SK-N-SH treated with all-trans-retinoic acid at 6 μM for 48 hours (cell line): ENCODE data around the gene RAET1E.

Experiments used
- ATAC-seq: fragments of 200-7000 bp; cut with Tn5 transposase; 3 replicates; pipeline ENCODE4 v1.9.1; 2020; ENCODE audit warnings: mild to moderate bottlenecking, moderate library complexity
- ARNTL ChIP-seq: fragments of 450-650 bp; formaldehyde crosslinking; IDR thresholded peaks from 2 replicates; pipeline ENCODE4 v1.5.0; 2020; ENCODE audit warnings: low read depth, mild to moderate bottlenecking, moderate library complexity, borderline replicate concordance
- CSDC2 ChIP-seq: fragments of 250-450 bp; sonication (Bioruptor Pico); IDR thresholded peaks from 2 replicates; pipeline ENCODE4 v1.5.0; 2020; ENCODE audit warnings: mild to moderate bottlenecking, moderate library complexity
- ISL1 ChIP-seq: fragments of 250-450 bp; sonication (Bioruptor Pico); IDR thresholded peaks from 2 replicates; pipeline ENCODE4 v2.1.2; 2022; ENCODE audit warnings: mild to moderate bottlenecking, moderate library complexity
- PPARA ChIP-seq: fragments of 250-450 bp; sonication (Bioruptor Pico); IDR thresholded peaks from 2 replicates; pipeline ENCODE4 v1.5.0; 2020; ENCODE audit warnings: mild to moderate bottlenecking, borderline replicate concordance
- SNAI2 ChIP-seq: fragments of 250-450 bp; sonication (Bioruptor Pico); IDR thresholded peaks from 2 replicates; pipeline ENCODE4 v1.5.0; 2020; ENCODE audit warnings: mild to moderate bottlenecking, moderate library complexity
- TCF4 ChIP-seq: fragments of 250-450 bp; sonication (Bioruptor Pico); IDR thresholded peaks from 2 replicates; pipeline ENCODE4 v1.8.0; 2021; ENCODE audit warnings: mild to moderate bottlenecking, moderate library complexity, borderline replicate concordance
- TOX ChIP-seq: fragments of 250-450 bp; sonication (Bioruptor Pico); IDR thresholded peaks from 2 replicates; pipeline ENCODE4 v1.8.0; 2021; ENCODE audit warnings: mild to moderate bottlenecking, moderate library complexity, borderline replicate concordance
- ZFP3 ChIP-seq: fragments of 250-450 bp; sonication (Bioruptor Pico); IDR thresholded peaks from 2 replicates; pipeline ENCODE4 v1.5.0; 2020; ENCODE audit warnings: mild to moderate bottlenecking, moderate library complexity
- ZFP30 ChIP-seq: fragments of 450-650 bp; formaldehyde crosslinking; IDR thresholded peaks from 2 replicates; pipeline ENCODE4 v1.5.0; 2022; ENCODE audit warnings: mild to moderate bottlenecking, moderate library complexity
- ZNF70 ChIP-seq: fragments of 450-650 bp; formaldehyde crosslinking; IDR thresholded peaks from 2 replicates; pipeline ENCODE4 v1.5.0; 2020; ENCODE audit warnings: mild to moderate bottlenecking, moderate library complexity
- TF ChIP-seq, protein P1 (sequence below): fragments of 250-450 bp; sonication (Bioruptor Pico); IDR thresholded peaks from 2 replicates; pipeline ENCODE4 v1.5.1; 2020; ENCODE audit warnings: low read depth, mild to moderate bottlenecking, moderate library complexity
- TF ChIP-seq, protein P2 (sequence below): fragments of 250-450 bp; sonication (Bioruptor Pico); IDR thresholded peaks from 2 replicates; pipeline ENCODE4 v1.8.0; 2020; ENCODE audit warnings: mild to moderate bottlenecking, moderate library complexity, borderline replicate concordance
- TF ChIP-seq, protein P3 (sequence below): fragments of 250-450 bp; sonication (Bioruptor Pico); IDR thresholded peaks from 2 replicates; pipeline ENCODE4 v1.5.1; 2021; ENCODE audit warnings: mild to moderate bottlenecking, moderate library complexity
- TF ChIP-seq, protein P4 (sequence below): fragments of 250-450 bp; sonication (Bioruptor Pico); IDR thresholded peaks from 2 replicates; pipeline ENCODE4 v1.5.0; 2020; ENCODE audit warnings: mild to moderate bottlenecking, moderate library complexity

Gene RAET1E

DNA sequence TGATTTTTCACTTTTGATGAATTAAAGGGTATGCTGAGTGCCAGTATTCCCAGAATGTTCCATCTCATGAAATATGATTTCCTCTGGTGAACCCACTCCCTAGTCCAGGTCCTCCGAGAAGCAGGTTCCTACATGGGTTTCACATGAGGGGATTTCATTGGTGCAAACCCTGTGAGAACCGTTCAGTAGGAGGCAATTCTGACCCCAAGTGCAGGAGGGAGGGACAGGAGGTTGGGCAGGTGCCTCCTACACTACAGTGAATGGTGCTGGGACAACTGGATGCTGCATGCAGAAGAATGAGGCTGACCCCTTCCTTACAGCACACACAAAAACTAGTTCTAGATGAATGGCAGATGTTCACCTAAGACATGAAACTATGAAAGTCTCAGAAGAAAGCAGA lies 38.8 kb upstream of the RAET1E start:
- ATAC-seq: no peak
- TF ChIP-seq, protein P1, sequence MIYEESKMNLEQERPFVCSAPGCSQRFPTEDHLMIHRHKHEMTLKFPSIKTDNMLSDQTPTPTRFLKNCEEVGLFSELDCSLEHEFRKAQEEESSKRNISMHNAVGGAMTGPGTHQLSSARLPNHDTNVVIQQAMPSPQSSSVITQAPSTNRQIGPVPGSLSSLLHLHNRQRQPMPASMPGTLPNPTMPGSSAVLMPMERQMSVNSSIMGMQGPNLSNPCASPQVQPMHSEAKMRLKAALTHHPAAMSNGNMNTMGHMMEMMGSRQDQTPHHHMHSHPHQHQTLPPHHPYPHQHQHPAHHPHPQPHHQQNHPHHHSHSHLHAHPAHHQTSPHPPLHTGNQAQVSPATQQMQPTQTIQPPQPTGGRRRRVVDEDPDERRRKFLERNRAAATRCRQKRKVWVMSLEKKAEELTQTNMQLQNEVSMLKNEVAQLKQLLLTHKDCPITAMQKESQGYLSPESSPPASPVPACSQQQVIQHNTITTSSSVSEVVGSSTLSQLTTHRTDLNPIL (CRISPR knock-in tag): no peak
- TF ChIP-seq SNAI2 (CRISPR knock-in tag) (no peak), PPARA (CRISPR knock-in tag) (no peak), ZFP3 (no peak)

DNA sequence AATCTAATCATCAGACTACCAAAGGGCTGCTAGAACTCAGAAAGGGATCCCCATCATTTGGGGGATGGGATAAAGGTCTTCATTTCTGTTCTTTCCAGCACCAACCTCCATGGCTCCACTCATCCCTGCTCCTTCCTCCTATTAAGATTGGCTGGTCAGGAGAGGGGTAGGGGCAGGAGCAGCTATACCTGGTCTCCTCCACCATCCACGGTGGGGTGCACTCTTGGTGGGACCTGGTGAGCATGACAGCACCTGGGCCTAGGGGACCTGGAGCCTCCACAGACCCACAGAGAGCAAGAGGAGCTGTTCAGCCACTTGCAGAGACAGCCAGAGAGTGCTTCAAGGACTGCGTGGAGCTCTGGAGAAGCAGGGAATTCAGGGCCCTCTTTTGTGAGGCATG lies 37.8 kb upstream of the RAET1E start:
- ATAC-seq: no peak
- no peak for TF ChIP-seq SNAI2 (CRISPR knock-in tag)
- no peak for TF ChIP-seq ZFP3

DNA sequence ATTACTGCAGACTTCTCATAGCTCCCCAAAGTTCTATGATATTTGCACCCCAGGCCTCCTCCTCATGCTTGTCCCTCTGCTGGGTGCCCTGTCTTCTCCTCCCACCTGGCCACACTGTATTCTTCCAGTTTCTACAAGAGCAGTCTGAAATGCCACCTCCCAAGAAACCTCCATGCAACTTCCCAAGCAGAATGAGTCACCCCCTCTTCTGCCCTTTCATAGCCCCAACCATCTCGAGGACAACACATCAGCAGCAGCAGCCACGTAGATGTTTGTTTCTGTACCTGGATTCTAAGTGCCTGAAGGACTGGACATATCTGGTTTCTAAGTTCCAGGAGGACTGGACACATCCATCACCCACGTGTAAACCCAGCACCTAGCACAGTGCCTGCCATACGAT lies 37.3 kb upstream of the RAET1E start:
- ATAC-seq: no peak
- TF ChIP-seq, protein P1 (CRISPR knock-in tag): no peak
- TF ChIP-seq ISL1 (CRISPR knock-in tag) (no peak), ZFP30 (CRISPR knock-in tag) (no peak), ZFP3 (no peak), SNAI2 (CRISPR knock-in tag) (no peak), ARNTL (CRISPR knock-in tag) (no peak), TCF4 (CRISPR knock-in tag) (no peak), CSDC2 (CRISPR knock-in tag) (no peak), PPARA (CRISPR knock-in tag) (no peak)
- TF ChIP-seq, all 23 proteins: peak for 0

DNA sequence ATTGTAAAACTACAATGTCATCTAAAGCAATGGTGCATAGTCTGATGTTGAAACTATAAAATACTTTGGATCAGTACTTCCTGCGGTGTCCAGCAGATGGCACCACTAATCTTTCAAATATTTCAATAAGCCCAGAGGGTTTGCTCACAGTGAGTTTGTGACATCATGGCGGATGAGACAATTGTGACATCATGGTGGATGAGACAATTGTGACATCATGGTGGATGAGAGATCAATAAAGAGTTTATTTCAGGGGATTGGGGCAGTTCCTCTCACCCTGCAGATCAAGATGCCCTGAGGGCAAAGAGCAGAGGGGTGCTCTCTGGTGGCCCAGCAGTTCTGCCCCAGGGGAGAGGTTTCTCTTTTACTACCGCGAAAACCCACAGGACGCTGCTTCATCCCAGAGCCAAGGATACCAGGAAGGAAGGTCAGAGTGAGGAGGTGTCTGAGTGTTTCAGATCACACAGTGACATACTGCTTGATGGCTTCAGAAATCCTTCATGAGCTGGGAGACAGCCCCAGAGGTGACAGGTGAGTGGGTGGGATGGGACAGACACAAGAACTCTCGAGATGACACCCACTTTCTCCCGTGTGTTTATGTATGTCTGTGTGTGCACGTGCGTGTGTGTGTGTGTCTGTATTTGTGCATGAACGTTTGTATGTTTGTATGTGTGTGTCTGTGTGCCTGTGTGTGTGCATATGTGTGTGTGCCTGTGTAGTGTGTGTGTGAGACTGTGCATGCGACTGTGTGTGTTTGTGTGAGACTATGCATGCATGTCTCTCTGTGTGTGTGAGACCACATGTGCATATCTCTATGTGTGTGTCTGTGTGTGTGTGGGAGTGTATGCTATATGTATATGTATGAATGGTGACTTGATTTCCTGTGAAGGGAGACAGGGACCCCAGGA lies 36.6 kb upstream of the RAET1E start:
- ATAC-seq: peak; percentile 75
- TF ChIP-seq, protein P2, sequence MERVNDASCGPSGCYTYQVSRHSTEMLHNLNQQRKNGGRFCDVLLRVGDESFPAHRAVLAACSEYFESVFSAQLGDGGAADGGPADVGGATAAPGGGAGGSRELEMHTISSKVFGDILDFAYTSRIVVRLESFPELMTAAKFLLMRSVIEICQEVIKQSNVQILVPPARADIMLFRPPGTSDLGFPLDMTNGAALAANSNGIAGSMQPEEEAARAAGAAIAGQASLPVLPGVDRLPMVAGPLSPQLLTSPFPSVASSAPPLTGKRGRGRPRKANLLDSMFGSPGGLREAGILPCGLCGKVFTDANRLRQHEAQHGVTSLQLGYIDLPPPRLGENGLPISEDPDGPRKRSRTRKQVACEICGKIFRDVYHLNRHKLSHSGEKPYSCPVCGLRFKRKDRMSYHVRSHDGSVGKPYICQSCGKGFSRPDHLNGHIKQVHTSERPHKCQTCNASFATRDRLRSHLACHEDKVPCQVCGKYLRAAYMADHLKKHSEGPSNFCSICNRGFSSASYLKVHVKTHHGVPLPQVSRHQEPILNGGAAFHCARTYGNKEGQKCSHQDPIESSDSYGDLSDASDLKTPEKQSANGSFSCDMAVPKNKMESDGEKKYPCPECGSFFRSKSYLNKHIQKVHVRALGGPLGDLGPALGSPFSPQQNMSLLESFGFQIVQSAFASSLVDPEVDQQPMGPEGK: no peak

DNA sequence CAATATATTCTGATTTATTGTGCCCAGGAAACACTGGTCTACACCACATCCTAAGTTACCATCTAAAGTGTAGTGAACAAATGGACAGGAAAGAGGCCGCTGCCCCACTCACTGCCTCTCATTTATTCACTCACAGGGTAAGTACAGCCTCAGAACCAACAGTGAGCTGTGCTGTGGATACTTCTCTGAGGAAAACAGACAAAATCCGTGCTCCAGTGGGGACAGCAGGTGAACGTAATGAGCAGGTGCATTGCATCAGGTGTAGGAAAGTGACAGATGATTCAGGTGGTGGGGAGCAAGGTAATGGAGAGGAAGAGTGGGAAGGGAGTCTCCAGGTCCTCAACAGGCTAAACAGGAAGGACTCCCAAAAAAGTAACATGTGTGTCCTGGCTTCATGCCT lies 35.5 kb upstream of the RAET1E start:
- no peak for ATAC-seq
- TF ChIP-seq ISL1 (CRISPR knock-in tag) (no peak), ZFP30 (CRISPR knock-in tag) (no peak), PPARA (CRISPR knock-in tag) (no peak), TOX (CRISPR knock-in tag) (no peak), ZNF70 (CRISPR knock-in tag) (no peak), ARNTL (CRISPR knock-in tag) (no peak)
- TF ChIP-seq, protein P3, sequence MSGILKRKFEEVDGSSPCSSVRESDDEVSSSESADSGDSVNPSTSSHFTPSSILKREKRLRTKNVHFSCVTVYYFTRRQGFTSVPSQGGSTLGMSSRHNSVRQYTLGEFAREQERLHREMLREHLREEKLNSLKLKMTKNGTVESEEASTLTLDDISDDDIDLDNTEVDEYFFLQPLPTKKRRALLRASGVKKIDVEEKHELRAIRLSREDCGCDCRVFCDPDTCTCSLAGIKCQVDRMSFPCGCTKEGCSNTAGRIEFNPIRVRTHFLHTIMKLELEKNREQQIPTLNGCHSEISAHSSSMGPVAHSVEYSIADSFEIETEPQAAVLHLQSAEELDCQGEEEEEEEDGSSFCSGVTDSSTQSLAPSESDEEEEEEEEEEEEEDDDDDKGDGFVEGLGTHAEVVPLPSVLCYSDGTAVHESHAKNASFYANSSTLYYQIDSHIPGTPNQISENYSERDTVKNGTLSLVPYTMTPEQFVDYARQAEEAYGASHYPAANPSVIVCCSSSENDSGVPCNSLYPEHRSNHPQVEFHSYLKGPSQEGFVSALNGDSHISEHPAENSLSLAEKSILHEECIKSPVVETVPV (CRISPR knock-in tag): no peak
- TF ChIP-seq, protein P4, sequence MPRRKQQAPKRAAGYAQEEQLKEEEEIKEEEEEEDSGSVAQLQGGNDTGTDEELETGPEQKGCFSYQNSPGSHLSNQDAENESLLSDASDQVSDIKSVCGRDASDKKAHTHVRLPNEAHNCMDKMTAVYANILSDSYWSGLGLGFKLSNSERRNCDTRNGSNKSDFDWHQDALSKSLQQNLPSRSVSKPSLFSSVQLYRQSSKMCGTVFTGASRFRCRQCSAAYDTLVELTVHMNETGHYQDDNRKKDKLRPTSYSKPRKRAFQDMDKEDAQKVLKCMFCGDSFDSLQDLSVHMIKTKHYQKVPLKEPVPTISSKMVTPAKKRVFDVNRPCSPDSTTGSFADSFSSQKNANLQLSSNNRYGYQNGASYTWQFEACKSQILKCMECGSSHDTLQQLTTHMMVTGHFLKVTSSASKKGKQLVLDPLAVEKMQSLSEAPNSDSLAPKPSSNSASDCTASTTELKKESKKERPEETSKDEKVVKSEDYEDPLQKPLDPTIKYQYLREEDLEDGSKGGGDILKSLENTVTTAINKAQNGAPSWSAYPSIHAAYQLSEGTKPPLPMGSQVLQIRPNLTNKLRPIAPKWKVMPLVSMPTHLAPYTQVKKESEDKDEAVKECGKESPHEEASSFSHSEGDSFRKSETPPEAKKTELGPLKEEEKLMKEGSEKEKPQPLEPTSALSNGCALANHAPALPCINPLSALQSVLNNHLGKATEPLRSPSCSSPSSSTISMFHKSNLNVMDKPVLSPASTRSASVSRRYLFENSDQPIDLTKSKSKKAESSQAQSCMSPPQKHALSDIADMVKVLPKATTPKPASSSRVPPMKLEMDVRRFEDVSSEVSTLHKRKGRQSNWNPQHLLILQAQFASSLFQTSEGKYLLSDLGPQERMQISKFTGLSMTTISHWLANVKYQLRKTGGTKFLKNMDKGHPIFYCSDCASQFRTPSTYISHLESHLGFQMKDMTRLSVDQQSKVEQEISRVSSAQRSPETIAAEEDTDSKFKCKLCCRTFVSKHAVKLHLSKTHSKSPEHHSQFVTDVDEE (CRISPR knock-in tag): no peak
